ENCODE results near the gene KLHL36. TPM values are rescaled to one million over a fixed set of nuclear protein-coding genes. Genes with fewer than 3 reads are reported as not detected.

Gene KLHL36
- total RNA-seq, 1 donor from 2014 or later: 49.0 TPM

GRCh38 chr16:84683691-84684591 lies 35.6 kb downstream of the KLHL36 start:
- no peak overlapping the region for H2AFZ ChIP-seq (ENCODE audit: low read depth, low read length)
- no peaks in the 10 kb centered on the region for H3K27me3 ChIP-seq (ENCODE audit: insufficient read depth, low read length)
- no peak overlapping the region for H3K27ac ChIP-seq (ENCODE audit: low read depth, low read length)
- H3K4me1 ChIP-seq (ENCODE audit: insufficient read depth, low read length): peaks cover 6% of the 10 kb centered on the region
- Mint-ChIP-seq H3K4me3 (ENCODE audit: unreplicated experiment) (no peak overlapping the region), H3K27ac (ENCODE audit: unreplicated experiment) (no peak overlapping the region), H3K9me3 (ENCODE audit: unreplicated experiment) (peaks cover 2% of the 10 kb centered on the region), H3K4me1 (ENCODE audit: low read depth, unreplicated experiment) (peaks cover 8% of the 10 kb centered on the region), H3K27me3 (ENCODE audit: low read depth, unreplicated experiment) (peaks cover 10% of the 10 kb centered on the region), H3K36me3 (ENCODE audit: low read depth, unreplicated experiment) (peaks cover 2% of the 10 kb centered on the region)
- no peak for FAIRE-seq
- no peak overlapping the region for H3K4me3 ChIP-seq (ENCODE audit: insufficient read depth, low read depth, low read length)
- H3K79me2 ChIP-seq (ENCODE audit: insufficient read depth, low read length): no peaks in the 10 kb centered on the region
- no peak overlapping the region for H3K4me2 ChIP-seq (ENCODE audit: low read length)
- no peaks in the 10 kb centered on the region for H4K20me1 ChIP-seq (ENCODE audit: insufficient read depth, low read length)
- no peaks in the 10 kb centered on the region for H3K9me3 ChIP-seq (ENCODE audit: insufficient read depth, low read depth, low read length)
- H3K9ac ChIP-seq (ENCODE audit: low read length): no peak overlapping the region
- no peak for DNase-seq (ENCODE audit: low read depth)
- TF ChIP-seq, protein P1, sequence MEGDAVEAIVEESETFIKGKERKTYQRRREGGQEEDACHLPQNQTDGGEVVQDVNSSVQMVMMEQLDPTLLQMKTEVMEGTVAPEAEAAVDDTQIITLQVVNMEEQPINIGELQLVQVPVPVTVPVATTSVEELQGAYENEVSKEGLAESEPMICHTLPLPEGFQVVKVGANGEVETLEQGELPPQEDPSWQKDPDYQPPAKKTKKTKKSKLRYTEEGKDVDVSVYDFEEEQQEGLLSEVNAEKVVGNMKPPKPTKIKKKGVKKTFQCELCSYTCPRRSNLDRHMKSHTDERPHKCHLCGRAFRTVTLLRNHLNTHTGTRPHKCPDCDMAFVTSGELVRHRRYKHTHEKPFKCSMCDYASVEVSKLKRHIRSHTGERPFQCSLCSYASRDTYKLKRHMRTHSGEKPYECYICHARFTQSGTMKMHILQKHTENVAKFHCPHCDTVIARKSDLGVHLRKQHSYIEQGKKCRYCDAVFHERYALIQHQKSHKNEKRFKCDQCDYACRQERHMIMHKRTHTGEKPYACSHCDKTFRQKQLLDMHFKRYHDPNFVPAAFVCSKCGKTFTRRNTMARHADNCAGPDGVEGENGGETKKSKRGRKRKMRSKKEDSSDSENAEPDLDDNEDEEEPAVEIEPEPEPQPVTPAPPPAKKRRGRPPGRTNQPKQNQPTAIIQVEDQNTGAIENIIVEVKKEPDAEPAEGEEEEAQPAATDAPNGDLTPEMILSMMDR (IDR thresholded peaks at IDR 0.05; ENCODE audit: insufficient read depth, low read depth, low read length): no peak
- no peak for TF ChIP-seq EZH2 (IDR thresholded peaks at IDR 0.05; ENCODE audit: insufficient read depth, low read length)
- no peaks in the 10 kb centered on the region for H3K36me3 ChIP-seq (ENCODE audit: insufficient read depth, low read length)

DNA sequence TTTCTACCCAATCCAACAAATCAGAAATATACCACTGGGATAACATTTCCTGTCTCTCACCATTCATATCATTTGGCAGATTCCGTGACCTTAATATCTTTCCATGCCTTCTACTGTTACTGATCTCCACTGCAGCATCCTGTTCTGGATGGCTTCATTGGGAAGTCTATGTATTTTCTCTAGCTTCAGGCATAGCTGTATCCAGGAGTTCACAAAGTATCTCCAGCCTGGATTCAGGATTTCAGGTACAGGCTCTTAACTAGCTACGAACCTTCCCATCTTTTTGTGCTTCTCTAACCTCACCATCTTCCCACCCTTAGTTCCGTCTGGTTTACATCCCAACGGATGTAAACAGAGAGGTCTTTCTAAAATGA lies 36.3 kb downstream of the KLHL36 start:
- H3K9me3 Mint-ChIP-seq (ENCODE audit: unreplicated experiment): peaks cover 2% of the 10 kb centered on the region
- H4K20me1 ChIP-seq (ENCODE audit: insufficient read depth, low read length): no peaks in the 10 kb centered on the region
- no peak for TF ChIP-seq EZH2 (IDR thresholded peaks at IDR 0.05; ENCODE audit: insufficient read depth, low read length)
- TF ChIP-seq, protein P1 (IDR thresholded peaks at IDR 0.05; ENCODE audit: insufficient read depth, low read depth, low read length): no peak

DNA sequence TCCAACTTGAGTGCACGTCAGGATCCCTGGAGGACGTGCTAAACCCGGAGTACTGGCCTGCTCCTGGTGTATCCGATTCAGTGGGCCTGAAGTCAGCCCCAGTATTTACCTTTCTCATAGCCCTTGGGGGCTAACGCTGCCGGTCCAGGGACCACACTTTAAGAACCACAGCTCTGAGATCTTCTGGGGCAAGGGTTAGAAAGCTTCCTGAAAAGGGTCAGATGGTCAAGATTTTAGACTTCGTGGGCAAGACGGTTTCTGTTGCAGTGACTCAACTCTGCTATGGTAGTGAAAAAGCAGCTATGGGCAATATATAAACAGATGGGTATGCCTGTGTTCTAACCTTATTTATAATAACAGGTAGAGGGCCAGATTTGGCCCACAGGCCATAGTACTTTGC lies 36.9 kb downstream of the KLHL36 start:
- no peak overlapping the region for H3K27ac ChIP-seq (ENCODE audit: low read depth, low read length)
- no peak overlapping the region for H3K27ac Mint-ChIP-seq (ENCODE audit: unreplicated experiment)
- H4K20me1 ChIP-seq (ENCODE audit: insufficient read depth, low read length): no peaks in the 10 kb centered on the region
- FAIRE-seq (no peak), DNase-seq (ENCODE audit: low read depth) (no peak)
- TF ChIP-seq EZH2 (IDR thresholded peaks at IDR 0.05; ENCODE audit: insufficient read depth, low read length): no peak
- TF ChIP-seq, protein P1 (IDR thresholded peaks at IDR 0.05; ENCODE audit: insufficient read depth, low read depth, low read length): no peak
- no peak overlapping the region for H3K9ac ChIP-seq (ENCODE audit: low read length)
- no peaks in the 10 kb centered on the region for H3K79me2 ChIP-seq (ENCODE audit: insufficient read depth, low read length)
- H3K4me3 Mint-ChIP-seq (ENCODE audit: unreplicated experiment): no peak overlapping the region
- H3K9me3 Mint-ChIP-seq (ENCODE audit: unreplicated experiment): peaks cover 2% of the 10 kb centered on the region
- H3K4me2 ChIP-seq (ENCODE audit: low read length): no peak overlapping the region
- no peak overlapping the region for H2AFZ ChIP-seq (ENCODE audit: low read depth, low read length)
- no peaks in the 10 kb centered on the region for H3K27me3 ChIP-seq (ENCODE audit: insufficient read depth, low read length)
- H3K4me1 Mint-ChIP-seq (ENCODE audit: low read depth, unreplicated experiment): peaks cover 14% of the 10 kb centered on the region
- peaks cover 16% of the 10 kb centered on the region for H3K4me1 ChIP-seq (ENCODE audit: insufficient read depth, low read length)
- H3K36me3 ChIP-seq (ENCODE audit: insufficient read depth, low read length): no peaks in the 10 kb centered on the region
- no peak overlapping the region for H3K4me3 ChIP-seq (ENCODE audit: insufficient read depth, low read depth, low read length)
- peaks cover 2% of the 10 kb centered on the region for H3K36me3 Mint-ChIP-seq (ENCODE audit: low read depth, unreplicated experiment)
- H3K9me3 ChIP-seq (ENCODE audit: insufficient read depth, low read depth, low read length): no peaks in the 10 kb centered on the region
- H3K27me3 Mint-ChIP-seq (ENCODE audit: low read depth, unreplicated experiment): peaks cover 6% of the 10 kb centered on the region

More for the DNA sequence above, 36.3 kb downstream of the KLHL36 start:
- Histone ChIP-seq H3K36me3 (ENCODE audit: insufficient read depth, low read length) (no peaks in the 10 kb centered on the region), H3K4me1 (ENCODE audit: insufficient read depth, low read length) (peaks cover 11% of the 10 kb centered on the region), H3K27me3 (ENCODE audit: insufficient read depth, low read length) (no peaks in the 10 kb centered on the region), H3K4me3 (ENCODE audit: insufficient read depth, low read depth, low read length) (no peak overlapping the region), H3K27ac (ENCODE audit: low read depth, low read length) (no peak overlapping the region), H3K9ac (ENCODE audit: low read length) (no peak overlapping the region), H2AFZ (ENCODE audit: low read depth, low read length) (no peak overlapping the region), H3K9me3 (ENCODE audit: insufficient read depth, low read depth, low read length) (no peaks in the 10 kb centered on the region), H3K4me2 (ENCODE audit: low read length) (no peak overlapping the region), H3K79me2 (ENCODE audit: insufficient read depth, low read length) (no peaks in the 10 kb centered on the region)
- H3K36me3 Mint-ChIP-seq (ENCODE audit: low read depth, unreplicated experiment): peaks cover 2% of the 10 kb centered on the region
- peaks cover 10% of the 10 kb centered on the region for H3K27me3 Mint-ChIP-seq (ENCODE audit: low read depth, unreplicated experiment)
- H3K27ac Mint-ChIP-seq (ENCODE audit: unreplicated experiment): no peak overlapping the region
- FAIRE-seq (no peak), DNase-seq (ENCODE audit: low read depth) (no peak)
- H3K4me3 Mint-ChIP-seq (ENCODE audit: unreplicated experiment): no peak overlapping the region
- H3K4me1 Mint-ChIP-seq (ENCODE audit: low read depth, unreplicated experiment): peaks cover 14% of the 10 kb centered on the region
